CD4-positive, alpha-beta T cell (primary cell): ENCODE data around the gene GOLGA8J. TPM values are rescaled to one million over a fixed set of nuclear protein-coding genes. Genes with fewer than 3 reads are reported as not detected.

Experiments used
- ATAC-seq: fragments of 200-7000 bp; cut with Tn5 transposase; one replicate; pipeline ENCODE4 v1.10.0; 2022; ENCODE audit warnings: mild to moderate bottlenecking; ENCODE audit not compliant: poor library complexity
- CTCF ChIA-PET: fragments of 350-600 bp; sonication (Branson Sonifier 250); formaldehyde crosslinking; loops from one replicate; lab custom pipeline; 2021; ENCODE audit warnings: antibody characterized with exemption, inconsistent platforms; lab: Charles Lee
- POLR2A ChIA-PET: fragments of 350-600 bp; sonication (Branson Sonifier 250); formaldehyde crosslinking; loops from one replicate; lab custom pipeline; 2021; ENCODE audit warnings: antibody characterized with exemption, inconsistent platforms; lab: Charles Lee
- DNase-seq, 14 experiments: peaks; one replicate each; pipeline ENCODE4 v3.0.0-alpha.2; 2013 to 2020; ENCODE audit warnings: mixed read lengths in 2 of 14
- H3K27ac ChIP-seq, 2 donors: one replicate each; pipeline versions ENCODE4 v1.5.1 to v1.7.0; 2013; ENCODE audit warnings: low read length in 2 of 2, low read depth in 1 of 2, mild to moderate bottlenecking in 1 of 2
- H3K27me3 ChIP-seq, 2 experiments: 1 replicate in 1 of 2; 2 replicates in 1 of 2; pipeline versions ENCODE4 v1.6.1 to v1.7.0; 2013; ENCODE audit warnings: low read length in 2 of 2, control low read depth in 1 of 2, mild to moderate bottlenecking in 1 of 2, moderate library complexity in 1 of 2; ENCODE audit not compliant: insufficient read depth in 2 of 2, control insufficient read depth in 1 of 2
- H3K36me3 ChIP-seq: one replicate; pipeline ENCODE4 v1.6.1; 2013; ENCODE audit warnings: low read length, control low read depth; ENCODE audit not compliant: insufficient read depth
- H3K4me1 ChIP-seq: one replicate; pipeline ENCODE4 v1.6.1; 2013; ENCODE audit warnings: low read length, control low read depth; ENCODE audit not compliant: insufficient read depth
- H3K4me3 ChIP-seq: one replicate; pipeline ENCODE4 v1.5.1; 2013; ENCODE audit warnings: mild to moderate bottlenecking, low read length, moderate library complexity
- H3K9me3 ChIP-seq, 2 experiments: 1 replicate in 1 of 2; 2 replicates in 1 of 2; pipeline versions ENCODE4 v1.6.1 to v1.7.0; 2013; ENCODE audit warnings: low read length in 2 of 2, mild to moderate bottlenecking in 2 of 2, control low read depth in 1 of 2, moderate library complexity in 1 of 2; ENCODE audit not compliant: control insufficient read depth in 1 of 2, insufficient read depth in 1 of 2
- H3K27ac Mint-ChIP-seq: one replicate; pipeline ENCODE4 v1.8.0; 2020; ENCODE audit warnings: mixed read lengths
- H3K27me3 Mint-ChIP-seq: one replicate; pipeline ENCODE4 v1.8.0; 2021; ENCODE audit warnings: mixed read lengths
- H3K36me3 Mint-ChIP-seq: one replicate; pipeline ENCODE4 v1.8.0; 2021; ENCODE audit warnings: low read depth, mixed read lengths
- H3K4me1 Mint-ChIP-seq: one replicate; pipeline ENCODE4 v1.8.0; 2021; ENCODE audit warnings: low read depth, mixed read lengths
- H3K4me3 Mint-ChIP-seq: one replicate; pipeline ENCODE4 v1.8.0; 2020; ENCODE audit warnings: mild to moderate bottlenecking, mixed read lengths
- H3K9me3 Mint-ChIP-seq: one replicate; pipeline ENCODE4 v1.8.0; 2020; ENCODE audit warnings: mixed read lengths
- CTCF ChIP-seq: fragments of 200-600 bp; IDR thresholded peaks from one replicate; pipeline ENCODE4 v1.8.0; 2022; ENCODE audit warnings: antibody characterized with exemption, mild to moderate bottlenecking
- intact Hi-C, 2 experiments: fragments of 100-400 bp; cut with DNase I in 1 of 2; cut with micrococcal nuclease in 1 of 2; formaldehyde crosslinking; loops; one replicate each; pipeline versions ENCODE4 v1.15.1 to v1.9.0; 2023 to 2025; cut with DNase I, micrococcal nuclease
- total RNA-seq, 174 experiments: library from RNA in 2 of 174; stranded (reverse) in 2 of 174; gene quantifications; one replicate each; pipeline ENCODE4 v1.2.3 and lab custom pipeline; 2021 to 2026

The GOLGA8J gene
- total RNA-seq, 2 experiments from 2014 or later, result 0.19 TPM; not detected in 1

GRCh38 chr15:30036036-30036703 lies 46.6 kb upstream of the GOLGA8J start:
- Mint-ChIP-seq H3K36me3 (no peaks in the 10 kb centered on the region), H3K4me1 (no peaks in the 10 kb centered on the region), H3K27ac (no peak overlapping the region), H3K4me3 (no peak overlapping the region), H3K27me3 (peaks cover 15% of the 10 kb centered on the region), H3K9me3 (no peaks in the 10 kb centered on the region)
- no peaks in the 10 kb centered on the region for H3K4me1 ChIP-seq
- CTCF ChIA-PET, result no interaction called here
- no peaks in the 10 kb centered on the region for H3K9me3 ChIP-seq
- ATAC-seq (no peak), DNase-seq (no peak)
- no peak for TF ChIP-seq CTCF
- H3K4me3 ChIP-seq, result no peak overlapping the region
- H3K27ac ChIP-seq, result no peak overlapping the region
- no peaks in the 10 kb centered on the region for H3K36me3 ChIP-seq
- intact Hi-C loops, result no loop called here
- POLR2A ChIA-PET, result no interaction called here
- H3K27me3 ChIP-seq, result peaks cover 0 to 5% of the 10 kb centered on the region in 2 experiments

- no peak for DNase-seq
- Mint-ChIP-seq H3K27me3 (peaks cover 15% of the 10 kb centered on the region), H3K4me3 (no peak overlapping the region), H3K4me1 (no peaks in the 10 kb centered on the region), H3K27ac (no peak overlapping the region), H3K36me3 (no peaks in the 10 kb centered on the region), H3K9me3 (no peaks in the 10 kb centered on the region)
- H3K4me1 ChIP-seq, result no peaks in the 10 kb centered on the region
- no peaks in the 10 kb centered on the region for H3K36me3 ChIP-seq
- ChIA-PET POLR2A (no interaction called here), CTCF (no interaction called here)
- no peak overlapping the region for H3K27ac ChIP-seq
- no peak for ATAC-seq
- intact Hi-C loops, result no loop called here
- H3K27me3 ChIP-seq, result peaks cover 0 to 5% of the 10 kb centered on the region in 2 experiments
- no peaks in the 10 kb centered on the region for H3K9me3 ChIP-seq
- H3K4me3 ChIP-seq, result no peak overlapping the region
- TF ChIP-seq CTCF, result no peak
These were observed 43.9 kb upstream of the GOLGA8J start for GRCh38 chr15:30038667-30039523.

- no peak for TF ChIP-seq CTCF
- Mint-ChIP-seq H3K36me3 (no peaks in the 10 kb centered on the region), H3K27me3 (peaks cover 26% of the 10 kb centered on the region), H3K4me1 (no peaks in the 10 kb centered on the region), H3K4me3 (no peak overlapping the region), H3K27ac (no peak overlapping the region), H3K9me3 (no peaks in the 10 kb centered on the region)
- Histone ChIP-seq H3K27me3 (peaks cover 0 to 5% of the 10 kb centered on the region in 2 experiments), H3K9me3 (no peaks in the 10 kb centered on the region), H3K4me3 (no peak overlapping the region), H3K36me3 (no peaks in the 10 kb centered on the region), H3K27ac (no peak overlapping the region), H3K4me1 (no peaks in the 10 kb centered on the region)
- POLR2A ChIA-PET, result no interaction called here
- DNase-seq, result no peak
- CTCF ChIA-PET, result no interaction called here
- ATAC-seq, result no peak
- intact Hi-C loops, result no loop called here
These were observed 40.9 kb upstream of the GOLGA8J start for GRCh38 chr15:30041868-30042267.
